Mammary epithelial cell (primary cell): ENCODE measurements around the gene UCHL5.
"Not testable (repeated sequence)": the region's sequence is repeated elsewhere in the genome, so short reads cannot be mapped to it uniquely, and the experiment has no call there.

Experiments used
- EZH2 ChIP-seq: IDR thresholded peaks from 2 replicates; pipeline ENCODE4 v1.6.1; 2012; ENCODE audit warnings: low read length, inconsistent platforms, borderline replicate concordance
- TF ChIP-seq, protein P1 (sequence below), 2 donors: IDR thresholded peaks in 1 of 2; conservative IDR thresholded peaks in 1 of 2; 2 replicates each; pipeline ENCODE4 v1.5.1; 2011 to 2012; ENCODE audit warnings: inconsistent platforms in 2 of 2, low read length in 2 of 2, mild to moderate bottlenecking in 2 of 2, control low read depth in 1 of 2, low read depth in 1 of 2; ENCODE audit not compliant: insufficient read depth in 1 of 2; ENCODE audit errors: extremely low read depth in 1 of 2

DNA sequence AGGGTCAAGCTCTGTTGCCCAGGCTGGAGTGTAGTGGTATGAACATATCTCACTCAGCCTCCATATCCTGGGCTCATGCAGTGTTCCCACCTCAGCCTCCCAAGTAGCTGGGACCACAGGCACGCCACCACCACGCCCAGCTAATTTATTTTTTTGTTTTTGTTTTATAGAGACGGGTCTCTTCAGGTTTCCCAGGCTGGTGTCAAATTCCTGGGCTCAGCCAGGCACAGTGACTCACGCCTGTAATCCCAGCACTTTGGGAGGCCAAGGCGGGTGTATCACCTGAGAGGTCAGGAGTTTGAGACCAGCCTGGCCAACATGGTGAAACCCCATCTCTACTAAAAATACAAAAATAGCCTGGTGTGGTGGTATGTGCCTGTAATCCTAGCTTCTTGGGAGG, 10.2 kb downstream of the UCHL5 start:
- TF ChIP-seq, protein P1, sequence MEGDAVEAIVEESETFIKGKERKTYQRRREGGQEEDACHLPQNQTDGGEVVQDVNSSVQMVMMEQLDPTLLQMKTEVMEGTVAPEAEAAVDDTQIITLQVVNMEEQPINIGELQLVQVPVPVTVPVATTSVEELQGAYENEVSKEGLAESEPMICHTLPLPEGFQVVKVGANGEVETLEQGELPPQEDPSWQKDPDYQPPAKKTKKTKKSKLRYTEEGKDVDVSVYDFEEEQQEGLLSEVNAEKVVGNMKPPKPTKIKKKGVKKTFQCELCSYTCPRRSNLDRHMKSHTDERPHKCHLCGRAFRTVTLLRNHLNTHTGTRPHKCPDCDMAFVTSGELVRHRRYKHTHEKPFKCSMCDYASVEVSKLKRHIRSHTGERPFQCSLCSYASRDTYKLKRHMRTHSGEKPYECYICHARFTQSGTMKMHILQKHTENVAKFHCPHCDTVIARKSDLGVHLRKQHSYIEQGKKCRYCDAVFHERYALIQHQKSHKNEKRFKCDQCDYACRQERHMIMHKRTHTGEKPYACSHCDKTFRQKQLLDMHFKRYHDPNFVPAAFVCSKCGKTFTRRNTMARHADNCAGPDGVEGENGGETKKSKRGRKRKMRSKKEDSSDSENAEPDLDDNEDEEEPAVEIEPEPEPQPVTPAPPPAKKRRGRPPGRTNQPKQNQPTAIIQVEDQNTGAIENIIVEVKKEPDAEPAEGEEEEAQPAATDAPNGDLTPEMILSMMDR (conservative IDR thresholded peaks at IDR 0.05 in 1 of 2, IDR thresholded peaks at IDR 0.05 in 1 of 2; ENCODE audit: extremely low read depth in 1 of 2, insufficient read depth in 1 of 2, low read depth in 1 of 2, low read length in 2 of 2), result not testable (repeated sequence)
- TF ChIP-seq EZH2, result not testable (repeated sequence)
